ENCODE data around the gene CENPQ. TPM values are rescaled to one million over a fixed set of nuclear protein-coding genes. Genes with fewer than 3 reads are reported as not detected.

The CENPQ gene
- total and polyA plus RNA-seq, 2 donors (not counting 1 experiment from before 2014, with no cell fraction given) = 5.3 to 7.3 TPM

DNA sequence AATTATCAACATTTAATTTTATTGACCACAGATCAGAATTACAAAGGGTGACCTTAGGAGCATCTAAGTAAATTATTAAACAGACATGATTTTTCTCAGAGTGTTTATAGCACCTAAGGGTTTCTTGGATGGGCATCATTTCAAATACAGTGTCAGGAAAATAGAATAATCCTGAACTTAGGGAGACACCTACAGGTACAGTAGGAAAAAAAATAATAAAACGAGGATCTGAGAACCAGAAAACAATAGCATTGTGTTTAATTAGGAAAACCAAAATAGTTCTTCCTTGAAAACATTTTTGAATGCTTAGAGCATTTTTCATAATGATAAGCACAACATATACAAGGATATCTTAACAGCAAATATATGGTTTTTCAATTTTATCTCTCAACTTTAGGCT lies 39.4 kb upstream of the CENPQ start:
- H3K4me2 ChIP-seq (ENCODE audit: extremely low read depth, insufficient read depth, low read length) = no peak overlapping the region
- H3K27me3 ChIP-seq (ENCODE audit: control insufficient read depth, insufficient read depth, low read length) = no peaks in the 10 kb centered on the region
- no peak for TF ChIP-seq CTCF (conservative IDR thresholded peaks at IDR 0.05 in 1 of 2, IDR thresholded peaks at IDR 0.05 in 1 of 2; ENCODE audit: low read depth in 1 of 2, low read length in 2 of 2)
- no peak for TF ChIP-seq EZH2 (IDR thresholded peaks at IDR 0.05; ENCODE audit: low read length, missing control alignments)
- no peaks in the 10 kb centered on the region for H3K79me2 ChIP-seq (ENCODE audit: control insufficient read depth, insufficient read depth, low read length)
- H3K4me3 ChIP-seq (replicated peaks in 1 of 4; ENCODE audit: control extremely low read depth in 1 of 4, insufficient read depth in 1 of 4, low read depth in 3 of 4, low read length in 4 of 4) = no peak overlapping the region
- H3K9me3 ChIP-seq (ENCODE audit: control insufficient read depth, insufficient read depth, low read depth, low read length) = no peaks in the 10 kb centered on the region
- H3K9ac ChIP-seq (ENCODE audit: insufficient read depth, low read length) = no peak overlapping the region
- no peaks in the 10 kb centered on the region for H3K36me3 ChIP-seq (ENCODE audit: control insufficient read depth, insufficient read depth, low read length)
- H3K27ac ChIP-seq (ENCODE audit: insufficient read depth, low read length) = no peak overlapping the region
- H3K4me1 ChIP-seq (ENCODE audit: control insufficient read depth, extremely low read depth, insufficient read depth, low read length) = no peaks in the 10 kb centered on the region
- no peaks in the 10 kb centered on the region for H4K20me1 ChIP-seq (ENCODE audit: control insufficient read depth, extremely low read depth, insufficient read depth, low read length)
- no peak overlapping the region for H2AFZ ChIP-seq (ENCODE audit: low read length)
- peak in 1 of 2 donors; percentile 24 for DNase-seq (ENCODE audit: low read depth in 2 of 2)

- H3K4me1 ChIP-seq (ENCODE audit: control insufficient read depth, extremely low read depth, insufficient read depth, low read length) = no peaks in the 10 kb centered on the region
- TF ChIP-seq EZH2 (IDR thresholded peaks at IDR 0.05; ENCODE audit: low read length, missing control alignments) = no peak
- TF ChIP-seq CTCF (conservative IDR thresholded peaks at IDR 0.05 in 1 of 2, IDR thresholded peaks at IDR 0.05 in 1 of 2; ENCODE audit: low read depth in 1 of 2, low read length in 2 of 2) = no peak
- no peak overlapping the region for H2AFZ ChIP-seq (ENCODE audit: low read length)
- H3K79me2 ChIP-seq (ENCODE audit: control insufficient read depth, insufficient read depth, low read length) = no peaks in the 10 kb centered on the region
- H3K4me3 ChIP-seq (replicated peaks in 1 of 4; ENCODE audit: control extremely low read depth in 1 of 4, insufficient read depth in 1 of 4, low read depth in 3 of 4, low read length in 4 of 4) = no peak overlapping the region
- no peaks in the 10 kb centered on the region for H3K36me3 ChIP-seq (ENCODE audit: control insufficient read depth, insufficient read depth, low read length)
- no peaks in the 10 kb centered on the region for H4K20me1 ChIP-seq (ENCODE audit: control insufficient read depth, extremely low read depth, insufficient read depth, low read length)
- no peak overlapping the region for H3K4me2 ChIP-seq (ENCODE audit: extremely low read depth, insufficient read depth, low read length)
- DNase-seq (ENCODE audit: low read depth in 2 of 2) = peak; percentile 2 to 40
- H3K27ac ChIP-seq (ENCODE audit: insufficient read depth, low read length) = no peak overlapping the region
- no peaks in the 10 kb centered on the region for H3K27me3 ChIP-seq (ENCODE audit: control insufficient read depth, insufficient read depth, low read length)
- H3K9me3 ChIP-seq (ENCODE audit: control insufficient read depth, insufficient read depth, low read depth, low read length) = no peaks in the 10 kb centered on the region
- no peak overlapping the region for H3K9ac ChIP-seq (ENCODE audit: insufficient read depth, low read length)
Observed at GRCh38 chr6:49430187-49430586, 33.0 kb upstream of the CENPQ start.

- no peak for DNase-seq (ENCODE audit: low read depth in 2 of 2)
- Histone ChIP-seq H3K79me2 (ENCODE audit: control insufficient read depth, insufficient read depth, low read length) (no peaks in the 10 kb centered on the region), H3K36me3 (ENCODE audit: control insufficient read depth, insufficient read depth, low read length) (no peaks in the 10 kb centered on the region), H3K27ac (ENCODE audit: insufficient read depth, low read length) (no peak overlapping the region), H3K9me3 (ENCODE audit: control insufficient read depth, insufficient read depth, low read depth, low read length) (no peaks in the 10 kb centered on the region), H3K4me3 (replicated peaks in 1 of 4; ENCODE audit: control extremely low read depth in 1 of 4, insufficient read depth in 1 of 4, low read depth in 3 of 4, low read length in 4 of 4) (no peak overlapping the region), H3K9ac (ENCODE audit: insufficient read depth, low read length) (no peak overlapping the region), H3K4me1 (ENCODE audit: control insufficient read depth, extremely low read depth, insufficient read depth, low read length) (no peaks in the 10 kb centered on the region), H2AFZ (ENCODE audit: low read length) (no peak overlapping the region), H3K27me3 (ENCODE audit: control insufficient read depth, insufficient read depth, low read length) (no peaks in the 10 kb centered on the region), H4K20me1 (ENCODE audit: control insufficient read depth, extremely low read depth, insufficient read depth, low read length) (no peaks in the 10 kb centered on the region), H3K4me2 (ENCODE audit: extremely low read depth, insufficient read depth, low read length) (no peak overlapping the region)
- TF ChIP-seq CTCF (conservative IDR thresholded peaks at IDR 0.05 in 1 of 2, IDR thresholded peaks at IDR 0.05 in 1 of 2; ENCODE audit: low read depth in 1 of 2, low read length in 2 of 2) = no peak
- TF ChIP-seq EZH2 (IDR thresholded peaks at IDR 0.05; ENCODE audit: low read length, missing control alignments) = no peak
Observed at GRCh38 chr6:49430866-49431265, 32.3 kb upstream of the CENPQ start.

Data from fibroblast of lung (primary cell).